HCT116 (cell line): ENCODE results near the gene TMA7B.

Source experiments
- EGR1 ChIP-seq: IDR thresholded peaks from 2 replicates; pipeline ENCODE4 v1.6.1; 2012; ENCODE audit warnings: low read depth
- EZH2 ChIP-seq: fragments of 200-600 bp; sonication (generic); IDR thresholded peaks from 2 replicates; pipeline ENCODE4 v1.6.1; 2017; ENCODE audit warnings: antibody characterized with exemption, mixed run types
- POLR2A ChIP-seq: IDR thresholded peaks from 2 replicates; pipeline ENCODE4 v1.7.0; 2011; ENCODE audit warnings: borderline replicate concordance; ENCODE audit not compliant: insufficient read depth, insufficient read length; ENCODE audit errors: extremely low read depth
- SP1 ChIP-seq: IDR thresholded peaks from 2 replicates; pipeline ENCODE4 v1.6.1; 2012; ENCODE audit warnings: low read depth
- YY1 ChIP-seq: IDR thresholded peaks from 2 replicates; pipeline ENCODE4 v1.6.1; 2011; ENCODE audit warnings: low read length, low read depth, moderate library complexity, mild to moderate bottlenecking; ENCODE audit not compliant: insufficient replicate concordance; ENCODE audit errors: extremely low read depth
- TF ChIP-seq, protein P1 (sequence below), 3 experiments: fragments of 200-600 bp in 1 of 3; sonication (generic) in 1 of 3; IDR thresholded peaks in 2 of 3; conservative IDR thresholded peaks in 1 of 3; 2 replicates each; pipeline ENCODE4 v1.5.1; 2012 to 2017; ENCODE audit warnings: low read depth in 2 of 3, low read length in 2 of 3, antibody characterized with exemption in 1 of 3, borderline replicate concordance in 1 of 3, control low read depth in 1 of 3, mild to moderate bottlenecking in 1 of 3, mixed read lengths in 1 of 3, mixed run types in 1 of 3, moderate library complexity in 1 of 3; ENCODE audit not compliant: insufficient read depth in 1 of 3
- TF ChIP-seq, protein P2 (sequence below): IDR thresholded peaks from 2 replicates; pipeline ENCODE4 v1.6.1; 2012

DNA sequence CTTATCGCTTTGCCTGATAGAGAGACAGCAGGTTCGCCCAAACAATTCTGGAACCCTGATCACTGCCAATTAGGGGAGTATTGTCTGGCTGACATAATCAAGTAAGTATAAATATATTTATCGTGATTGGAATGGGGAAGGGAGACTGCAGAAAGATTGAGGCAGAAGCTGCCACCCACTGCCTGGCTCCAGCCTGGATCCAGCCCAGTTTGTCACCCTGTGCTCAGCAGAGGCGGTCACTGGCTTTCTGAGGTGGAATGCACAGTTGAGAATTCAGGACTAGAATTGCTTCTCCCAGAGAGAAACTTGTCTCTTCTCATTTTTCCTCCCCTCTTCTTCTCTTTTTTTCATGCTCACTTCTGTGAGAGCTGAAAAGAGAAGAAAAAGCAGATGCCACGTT lies 33.4 kb upstream of the TMA7B start:
- TF ChIP-seq POLR2A (no peak), SP1 (no peak), YY1 (no peak), EGR1 (no peak), EZH2 (no peak)
- TF ChIP-seq, protein P1, sequence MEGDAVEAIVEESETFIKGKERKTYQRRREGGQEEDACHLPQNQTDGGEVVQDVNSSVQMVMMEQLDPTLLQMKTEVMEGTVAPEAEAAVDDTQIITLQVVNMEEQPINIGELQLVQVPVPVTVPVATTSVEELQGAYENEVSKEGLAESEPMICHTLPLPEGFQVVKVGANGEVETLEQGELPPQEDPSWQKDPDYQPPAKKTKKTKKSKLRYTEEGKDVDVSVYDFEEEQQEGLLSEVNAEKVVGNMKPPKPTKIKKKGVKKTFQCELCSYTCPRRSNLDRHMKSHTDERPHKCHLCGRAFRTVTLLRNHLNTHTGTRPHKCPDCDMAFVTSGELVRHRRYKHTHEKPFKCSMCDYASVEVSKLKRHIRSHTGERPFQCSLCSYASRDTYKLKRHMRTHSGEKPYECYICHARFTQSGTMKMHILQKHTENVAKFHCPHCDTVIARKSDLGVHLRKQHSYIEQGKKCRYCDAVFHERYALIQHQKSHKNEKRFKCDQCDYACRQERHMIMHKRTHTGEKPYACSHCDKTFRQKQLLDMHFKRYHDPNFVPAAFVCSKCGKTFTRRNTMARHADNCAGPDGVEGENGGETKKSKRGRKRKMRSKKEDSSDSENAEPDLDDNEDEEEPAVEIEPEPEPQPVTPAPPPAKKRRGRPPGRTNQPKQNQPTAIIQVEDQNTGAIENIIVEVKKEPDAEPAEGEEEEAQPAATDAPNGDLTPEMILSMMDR (IDR thresholded peaks at IDR 0.05 in 2 of 3, conservative IDR thresholded peaks at IDR 0.05 in 1 of 3; ENCODE audit: borderline replicate concordance in 1 of 3, insufficient read depth in 1 of 3, low read depth in 2 of 3, low read length in 2 of 3) = no peak
- TF ChIP-seq, protein P2, sequence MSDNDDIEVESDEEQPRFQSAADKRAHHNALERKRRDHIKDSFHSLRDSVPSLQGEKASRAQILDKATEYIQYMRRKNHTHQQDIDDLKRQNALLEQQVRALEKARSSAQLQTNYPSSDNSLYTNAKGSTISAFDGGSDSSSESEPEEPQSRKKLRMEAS = no peak
